HG03457 (cell line): ENCODE measurements around the gene ACER3.
"Not testable (repeated sequence)": the region's sequence is repeated elsewhere in the genome, so short reads cannot be mapped to it uniquely, and the experiment has no call there.

Experiments
- ATAC-seq: cut with Tn5 transposase; IDR thresholded peaks from one replicate; pipeline ENCODE4 v1.9.1; 2021; ENCODE audit warnings: moderate number of reproducible peaks; ENCODE audit not compliant: unreplicated experiment

The ACER3 gene

GRCh38 chr11:76919467-76919866 lies 58.7 kb downstream of the ACER3 start:
- no peak for ATAC-seq

- ATAC-seq: no peak
Measured at GRCh38 chr11:76919887-76920746, 59.4 kb downstream of the ACER3 start.

DNA sequence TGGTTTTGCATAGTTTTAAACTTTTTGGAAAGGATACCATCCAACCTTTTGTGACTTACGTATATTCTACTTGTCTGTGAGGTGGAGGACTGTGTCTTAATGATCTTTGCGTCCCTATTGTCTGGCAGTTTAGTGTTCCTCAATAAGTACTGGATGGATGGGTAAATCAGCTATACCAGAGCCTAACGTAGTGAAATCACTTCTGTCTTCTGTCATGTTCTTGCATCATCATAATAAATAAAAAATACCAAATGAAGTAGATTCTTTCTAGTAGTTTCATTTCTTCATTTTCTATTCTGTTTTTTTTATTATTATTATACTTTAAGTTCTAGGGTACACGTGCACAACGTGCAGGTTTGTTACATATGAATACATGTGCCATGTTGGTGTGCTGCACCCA lies 66.4 kb downstream of the ACER3 start:
- no peak for ATAC-seq

GRCh38 chr11:76935042-76935441 lies 74.3 kb downstream of the ACER3 start:
- ATAC-seq: no peak

DNA sequence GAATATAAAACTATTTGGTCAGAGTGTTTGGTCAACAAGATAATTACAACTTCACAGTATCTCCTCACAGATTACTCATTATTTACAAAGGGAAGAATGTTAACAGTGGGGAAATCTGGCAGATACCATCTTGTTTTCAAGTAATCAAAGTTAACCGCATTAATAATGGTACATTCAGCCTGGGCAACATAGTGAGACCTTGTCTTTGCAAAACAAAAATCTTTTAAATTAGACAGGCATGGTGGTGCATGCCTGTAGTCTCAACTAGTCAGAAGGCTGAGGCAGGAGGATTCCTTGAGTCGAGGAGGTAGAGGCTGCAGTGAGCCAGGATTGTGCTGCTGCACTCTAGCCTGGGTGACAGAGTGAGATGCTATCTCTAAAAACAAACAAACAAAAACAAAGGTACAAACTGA lies 78.5 kb downstream of the ACER3 start:
- ATAC-seq: no peak

DNA sequence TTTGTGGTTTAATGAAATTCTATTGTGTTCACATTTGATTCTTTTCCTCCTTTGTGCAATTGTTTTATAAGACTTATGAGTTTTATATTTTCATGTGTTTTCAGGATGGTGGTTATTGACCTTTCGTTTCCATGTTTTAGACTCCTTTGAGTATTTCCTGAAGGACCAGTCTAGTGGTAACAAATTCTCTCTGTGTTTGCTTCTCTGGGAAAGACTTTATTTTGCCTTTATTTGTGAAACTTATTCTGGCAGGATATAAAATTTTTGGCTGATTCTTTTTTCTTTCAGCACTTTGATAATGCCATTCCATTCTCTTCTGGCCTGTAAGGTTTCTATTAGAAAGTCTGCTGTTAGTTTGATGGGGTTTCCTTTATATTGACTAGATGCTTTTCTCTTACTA lies 83.5 kb downstream of the ACER3 start:
- no peak for ATAC-seq

DNA sequence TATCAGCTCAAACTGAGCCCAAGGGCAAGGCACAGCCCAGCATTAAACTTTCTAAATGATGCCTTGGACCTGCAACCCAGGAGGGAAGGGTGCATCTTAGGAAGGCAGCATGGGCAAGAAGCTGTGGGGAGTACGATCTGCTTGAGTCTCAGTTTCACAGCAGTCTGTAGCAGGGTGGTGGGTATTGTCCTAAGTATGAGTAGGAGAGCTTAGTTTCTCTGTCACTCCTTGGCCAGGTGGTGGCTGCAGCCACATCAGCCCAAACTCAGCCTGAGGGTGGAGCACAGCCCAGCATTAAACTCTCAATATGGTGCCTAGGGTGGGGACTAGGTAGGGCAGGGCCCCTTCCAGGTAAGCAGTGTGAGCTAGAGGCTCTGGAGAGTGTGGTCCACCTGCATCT lies 85.5 kb downstream of the ACER3 start:
- ATAC-seq: no peak

DNA sequence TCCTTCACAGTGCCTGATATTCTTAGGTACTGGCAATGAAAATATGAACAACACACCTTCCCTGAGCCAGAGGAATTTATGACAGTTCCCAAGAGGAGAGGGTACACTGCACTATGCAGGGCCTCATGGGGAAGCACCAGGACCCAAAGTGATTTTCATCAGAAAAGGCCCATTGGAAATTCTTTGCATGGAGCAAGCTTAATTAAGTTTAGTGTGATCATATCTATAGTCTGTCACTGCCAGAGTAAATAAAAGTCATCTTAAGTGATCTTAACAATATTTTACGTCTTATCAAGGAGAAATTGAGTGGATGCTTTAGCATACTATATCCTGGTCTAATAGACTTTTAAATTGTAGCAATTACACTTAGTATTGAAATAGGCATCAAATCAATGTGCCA lies 86.5 kb downstream of the ACER3 start:
- no peak for ATAC-seq

- no peak for ATAC-seq
Measured at GRCh38 chr11:76947800-76948199, 87.1 kb downstream of the ACER3 start.

DNA sequence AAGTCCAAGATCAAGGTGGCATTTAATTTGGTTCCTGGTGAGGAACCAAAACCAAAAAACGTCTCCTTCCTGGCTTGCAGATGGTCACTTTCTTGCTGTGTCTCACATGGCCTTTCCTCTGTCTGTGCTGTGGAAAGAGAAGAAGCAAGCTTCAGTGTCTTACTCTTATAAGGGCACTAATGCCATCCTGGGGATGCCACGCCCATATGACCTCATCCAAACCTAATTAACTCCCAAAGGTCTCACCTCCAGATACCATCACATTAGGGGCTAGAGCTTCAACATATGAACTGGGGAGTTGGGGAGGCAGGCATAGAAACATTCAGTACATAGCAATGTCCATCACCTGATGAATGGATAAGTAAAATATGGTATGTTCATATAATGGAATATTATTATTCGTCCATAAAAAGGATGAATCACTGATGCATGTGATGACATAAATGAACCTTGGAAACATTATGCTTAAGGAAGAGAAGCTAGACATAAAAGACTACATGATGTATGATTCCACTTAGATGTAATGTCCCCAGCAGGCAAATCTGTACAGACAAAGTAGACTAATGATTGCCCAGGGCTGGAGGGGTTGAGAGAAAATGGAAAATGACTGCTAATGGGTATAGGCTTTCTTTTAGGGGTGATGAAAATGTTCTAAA lies 94.9 kb downstream of the ACER3 start:
- no peak for ATAC-seq

DNA sequence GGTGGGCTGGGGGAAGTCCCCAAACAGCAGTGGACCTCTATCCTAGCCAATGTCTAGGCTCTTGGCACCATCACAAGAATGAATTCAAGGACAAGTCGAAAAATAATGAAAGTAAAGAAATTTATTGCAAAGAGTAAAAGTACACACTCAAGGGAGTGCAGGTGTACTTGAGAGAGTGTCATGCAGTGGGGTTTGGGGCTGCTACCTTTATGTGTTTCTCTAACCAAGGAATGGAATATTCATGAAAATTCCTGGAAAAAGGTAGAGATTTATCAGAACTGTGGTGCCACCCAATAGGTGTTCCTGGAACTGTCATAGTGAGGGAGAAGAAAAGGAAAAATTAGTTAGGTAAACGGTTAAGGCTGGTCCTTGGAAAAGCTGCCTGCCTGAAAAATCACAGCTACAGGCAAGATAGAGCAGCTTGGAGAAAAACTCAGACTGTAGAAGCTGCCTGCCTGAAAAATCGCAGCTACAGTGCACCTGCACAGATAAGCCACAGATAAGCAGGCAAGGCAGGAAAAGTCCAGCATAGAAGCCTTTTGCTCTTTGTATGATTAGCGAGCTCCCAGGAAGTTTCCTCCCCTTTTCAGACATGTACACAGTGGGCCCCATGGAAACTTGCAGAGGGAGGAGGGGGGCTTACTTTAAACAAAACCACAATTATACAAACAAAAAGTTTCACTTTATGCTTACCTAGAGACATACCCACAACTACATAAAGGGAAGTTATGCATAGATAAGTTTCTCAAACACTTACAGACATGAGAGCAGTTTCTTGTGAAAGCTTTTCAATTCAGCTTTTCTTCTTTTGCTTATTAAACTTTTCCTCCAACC lies 102.1 kb downstream of the ACER3 start:
- ATAC-seq: peak; percentile 69

DNA sequence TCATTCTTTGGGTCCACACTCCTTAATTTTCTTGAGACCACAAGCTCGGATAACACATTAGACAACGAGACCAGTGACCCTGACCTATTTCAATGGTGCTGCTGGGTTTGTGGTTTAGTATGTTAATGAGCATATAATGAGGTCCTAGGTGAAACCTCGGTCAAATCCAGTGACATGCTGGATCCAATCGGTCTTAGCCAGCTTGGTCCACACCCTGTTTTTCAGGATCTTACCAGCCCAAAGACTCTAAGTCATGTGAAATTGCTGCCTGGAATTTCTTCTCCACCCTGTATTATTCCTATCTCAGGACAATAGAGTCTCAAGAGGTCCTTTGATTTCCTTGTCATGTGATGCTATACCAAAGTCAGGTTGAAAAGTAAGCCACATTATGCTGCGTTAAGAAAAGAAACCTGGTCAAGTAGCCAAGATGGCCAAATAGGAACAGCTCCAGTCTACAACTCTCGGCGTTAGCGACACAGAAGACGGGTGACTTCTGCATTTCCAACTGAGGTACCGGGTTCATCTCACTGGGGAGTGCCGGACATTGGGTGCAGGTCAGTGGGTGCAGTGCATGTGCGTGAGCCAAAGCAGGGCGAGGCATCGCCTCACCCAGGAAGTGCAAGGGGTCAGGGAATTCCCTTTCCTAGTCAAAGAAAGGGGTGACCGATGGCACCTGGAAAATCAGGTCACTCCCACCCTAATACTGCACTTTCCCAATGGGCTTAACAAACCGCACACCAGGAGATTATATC lies 102.9 kb downstream of the ACER3 start:
- ATAC-seq: not testable (repeated sequence)

DNA sequence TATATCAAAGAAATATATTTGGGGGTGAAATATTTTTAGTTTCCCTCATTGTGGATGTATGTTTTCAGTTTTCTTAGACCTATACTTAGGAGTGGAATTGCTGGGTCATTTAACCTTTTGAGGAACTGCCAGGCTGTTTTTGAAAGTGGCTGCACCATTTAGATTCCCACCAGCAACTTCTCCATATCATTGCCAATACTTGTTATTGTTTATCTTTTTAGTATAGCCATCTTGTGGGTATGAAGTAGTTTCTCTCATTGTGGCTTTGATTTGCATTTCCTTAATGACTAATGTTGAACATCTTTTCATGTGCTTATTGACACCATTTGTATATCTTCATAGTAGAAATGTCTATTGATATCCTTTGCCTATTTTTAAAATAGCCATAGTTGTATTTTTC lies 111.3 kb downstream of the ACER3 start:
- no peak for ATAC-seq

- no peak for ATAC-seq
Measured at GRCh38 chr11:76974179-76974891, 113.6 kb downstream of the ACER3 start.

GRCh38 chr11:76975513-76975912 lies 114.8 kb downstream of the ACER3 start:
- no peak for ATAC-seq

DNA sequence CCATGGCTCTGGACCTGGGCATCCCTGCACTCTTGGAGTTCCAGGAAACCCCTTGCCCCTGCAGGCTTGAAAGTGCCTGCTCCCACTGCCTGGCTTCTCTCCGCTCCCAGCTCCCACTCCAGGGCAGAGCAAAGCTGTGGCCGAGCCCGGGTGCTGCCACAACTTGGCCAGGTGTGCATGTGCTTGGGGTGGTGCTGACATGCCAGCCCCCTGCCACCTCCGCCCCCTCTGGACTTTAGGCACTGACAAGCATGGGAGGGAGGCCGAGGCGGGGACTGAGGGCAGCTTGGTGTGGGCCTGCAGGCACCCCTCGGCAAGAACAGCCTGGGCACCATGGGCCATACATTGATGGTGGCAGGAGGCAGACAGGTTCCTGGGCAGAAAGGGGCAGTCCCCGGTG lies 117.1 kb downstream of the ACER3 start:
- ATAC-seq: no peak

DNA sequence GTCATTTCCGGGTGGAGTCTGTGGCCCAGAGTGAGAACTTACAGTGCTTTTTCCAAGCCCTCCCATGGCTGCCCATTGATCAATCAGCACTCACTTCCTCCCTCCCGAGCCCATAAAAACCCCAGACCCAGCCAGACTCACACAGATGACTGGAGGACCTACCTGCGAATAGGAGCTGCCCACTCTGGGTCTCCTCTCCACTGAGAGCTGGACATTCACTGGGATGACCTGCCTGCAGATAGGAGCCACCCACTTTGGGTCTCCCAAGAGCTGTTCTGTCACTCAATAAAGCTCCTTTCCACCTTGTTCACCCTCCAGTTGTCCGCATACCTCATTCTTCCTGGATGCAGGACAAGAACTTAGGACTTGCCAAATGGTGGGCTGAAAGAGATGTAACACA lies 117.5 kb downstream of the ACER3 start:
- no peak for ATAC-seq

DNA sequence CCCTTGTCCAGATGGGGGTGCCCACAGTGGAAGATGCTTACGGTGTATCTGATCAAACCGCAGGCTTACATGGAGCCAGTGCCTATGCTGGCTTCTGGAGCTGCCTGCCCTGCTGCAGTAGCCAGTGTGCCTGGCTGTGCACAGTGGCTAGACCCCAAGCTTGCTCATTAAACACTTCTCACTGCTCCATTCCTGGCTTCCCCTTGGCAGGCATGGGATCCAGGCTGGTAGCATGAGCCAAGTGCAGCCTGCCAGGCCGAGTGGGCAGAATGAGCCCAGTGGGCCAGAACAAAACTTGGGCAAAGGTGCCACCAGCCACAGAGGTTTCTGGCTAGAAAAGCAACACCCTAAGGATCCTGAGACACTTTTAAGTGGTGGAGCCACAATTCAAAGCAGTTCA lies 118.1 kb downstream of the ACER3 start:
- ATAC-seq: no peak

DNA sequence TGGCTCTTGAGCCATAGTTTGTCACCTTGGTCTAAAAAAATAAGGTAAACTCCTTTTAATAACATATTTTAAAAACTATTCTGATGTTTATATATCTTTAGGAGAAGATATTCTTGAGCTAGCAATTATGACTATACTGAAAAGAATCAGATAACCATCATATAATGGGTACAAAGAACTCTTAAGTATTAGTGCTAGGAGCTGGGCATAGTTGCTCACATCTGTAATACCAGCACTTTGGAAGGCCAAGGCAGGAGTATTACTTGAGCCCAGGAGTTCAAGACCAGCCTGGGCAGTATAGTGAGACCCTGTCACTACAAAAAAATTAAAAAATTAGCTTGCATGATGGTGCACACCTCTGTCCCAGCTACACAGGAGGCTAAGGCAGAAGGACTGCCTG lies 119.5 kb downstream of the ACER3 start:
- no peak for ATAC-seq

DNA sequence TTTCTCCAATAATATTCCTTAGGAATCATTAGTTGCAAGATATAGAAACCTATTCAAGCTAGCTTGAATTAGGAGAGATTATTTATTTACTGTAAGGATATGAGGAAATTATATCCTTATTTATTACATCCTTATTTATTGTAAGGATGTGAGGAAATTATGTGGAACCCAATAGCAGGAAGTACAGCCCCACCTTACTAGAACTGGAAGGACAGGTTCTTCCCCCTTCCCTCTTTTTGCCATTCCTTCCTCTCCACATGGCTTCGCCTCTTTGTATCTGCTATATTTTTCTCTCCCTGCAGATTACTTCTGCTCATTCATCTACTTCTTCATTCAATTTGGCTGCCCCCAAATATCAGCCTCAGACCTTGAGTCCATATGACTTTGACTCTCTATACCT lies 124.0 kb downstream of the ACER3 start:
- no peak for ATAC-seq
